ENCODE measurements around the gene KCNJ9.

- TF ChIP-seq POLR2A (IDR thresholded peaks at IDR 0.05; ENCODE audit: low read depth, low read length) (no peak), ZZZ3 (IDR thresholded peaks at IDR 0.05; ENCODE audit: control insufficient read depth, insufficient read length, low read depth) (no peak), GABPA (IDR thresholded peaks at IDR 0.05; ENCODE audit: low read depth) (no peak), CTCF (IDR thresholded peaks at IDR 0.05 in 2 of 3, conservative IDR thresholded peaks at IDR 0.05 in 1 of 3; ENCODE audit: control insufficient read depth in 2 of 3, extremely low read depth in 1 of 3, insufficient read depth in 1 of 3, low read depth in 3 of 3, low read length in 3 of 3) (no peak), FOS (IDR thresholded peaks at IDR 0.05; ENCODE audit: borderline replicate concordance, extremely low read depth, insufficient read length) (no peak), FOXM1 (IDR thresholded peaks at IDR 0.05; ENCODE audit: low read depth, low read length) (no peak)
Observed at GRCh38 chr1:160086456-160086892, 5.1 kb downstream of the KCNJ9 start.
